A549 treated with AZD2906 at 1 μM for 4 hours (cell line): Measurements from ENCODE around the gene PDZD7. TPM values are rescaled to one million over a fixed set of nuclear protein-coding genes. Genes with fewer than 3 reads are reported as not detected.

Experiments
- total RNA-seq: library from RNA; stranded (reverse); fragments of 200-300 nt; extraction: Qiagen RNA extraction; gene quantifications from 5 replicates; pipeline ENCODE4 v1.2.3, GENCODE V29; 2022

Gene PDZD7
- total RNA-seq, result 0.64 to 1.5 TPM (median 1.1 TPM) in 5 replicates

DNA sequence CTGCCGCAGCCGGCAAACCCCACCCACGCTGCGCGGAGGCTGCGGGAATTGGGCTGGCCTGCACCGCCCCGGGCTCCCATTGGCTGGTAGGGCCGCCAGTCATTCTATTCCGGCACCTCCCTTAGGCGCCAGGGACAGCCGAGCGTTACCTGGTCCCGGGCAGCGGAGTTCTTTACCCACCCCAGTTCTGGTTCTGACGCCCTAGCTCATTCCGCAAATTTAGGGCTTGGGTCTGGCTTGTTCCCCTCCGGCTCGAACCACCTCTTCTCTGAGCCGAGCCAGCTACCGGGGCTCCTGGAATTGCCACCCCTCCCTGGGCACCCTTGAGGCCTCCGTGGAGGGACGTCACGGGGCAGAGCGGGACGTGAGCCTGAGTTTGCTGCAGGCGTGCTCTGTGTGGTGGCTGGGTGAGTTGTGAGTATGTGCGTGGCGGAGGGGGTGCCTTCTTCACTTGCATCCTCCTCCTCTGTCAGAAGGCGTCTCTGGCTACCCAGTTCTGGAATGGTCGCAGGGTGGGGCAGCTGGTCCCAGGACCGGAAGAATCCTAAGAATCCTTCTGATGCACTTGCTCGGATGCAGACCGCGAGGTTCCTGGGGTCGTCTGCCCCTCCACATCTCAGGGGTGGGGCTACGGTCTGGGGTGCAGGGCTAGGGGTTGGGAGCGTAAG is at the start of gene PDZD7, which contains the start of gene SFXN3:
Gene PDZD7, minus strand, starts transcription at position 2 of the 668 bp plus-strand sequence. CDS start 910 bp downstream, outside the sequence.
Gene SFXN3, plus strand, starts transcription at position 107 of the 668 bp plus-strand sequence. CDS start 3,461 bp downstream, outside the sequence.

DNA sequence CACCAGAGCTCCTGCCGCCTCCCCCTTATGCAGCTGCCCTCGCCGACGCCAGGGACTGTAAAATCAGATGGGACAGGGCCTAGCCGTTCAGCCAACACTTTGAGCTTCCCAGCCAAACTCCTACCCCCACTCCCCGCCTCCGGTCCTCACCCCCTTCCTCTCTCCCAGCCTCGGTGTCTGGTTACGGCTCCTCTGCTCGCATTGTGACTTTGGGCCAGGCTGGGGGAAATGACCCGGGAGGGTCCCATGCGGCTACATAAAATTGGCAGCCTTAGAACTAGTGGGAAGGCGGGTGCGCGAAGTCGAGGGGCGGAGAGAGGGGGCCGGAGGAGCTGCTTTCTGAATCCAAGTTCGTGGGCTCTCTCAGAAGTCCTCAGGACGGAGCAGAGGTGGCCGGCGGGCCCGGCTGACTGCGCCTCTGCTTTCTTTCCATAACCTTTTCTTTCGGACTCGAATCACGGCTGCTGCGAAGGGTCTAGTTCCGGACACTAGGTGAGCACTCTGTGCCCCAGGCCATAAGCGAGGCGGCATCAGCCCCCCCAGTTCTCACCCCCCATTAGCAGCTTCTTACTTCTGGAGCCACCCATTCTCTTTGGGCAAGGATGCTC is 30.8 kb upstream of the PDZD7 start, which contains the start of gene KAZALD1:
Gene KAZALD1, plus strand, starts transcription at position 366 of the 608 bp plus-strand sequence. CDS start 604 bp downstream, outside the sequence.

DNA sequence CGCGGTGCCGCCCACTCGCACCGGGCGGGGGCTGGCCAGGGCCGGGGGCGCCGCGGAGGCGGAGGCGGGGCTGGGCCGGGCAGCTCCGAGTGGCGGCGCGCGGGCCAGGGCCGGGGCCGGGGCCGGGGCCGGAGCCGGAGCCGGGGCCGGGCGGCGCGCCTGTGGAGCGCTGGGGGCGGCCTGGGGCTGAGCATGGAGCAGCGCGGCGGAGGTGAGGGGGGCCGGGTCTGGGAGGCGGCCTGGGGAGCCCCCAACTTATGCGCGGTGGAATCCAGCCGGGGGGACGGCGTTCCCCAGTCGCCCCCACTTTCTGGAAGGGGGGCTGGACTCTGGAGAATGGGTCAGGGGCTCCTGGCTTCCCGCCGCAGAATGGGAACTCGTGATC is 31.2 kb downstream of the PDZD7 start, which contains the start of gene LZTS2:
Gene LZTS2, plus strand, starts transcription at position 67 of the 385 bp plus-strand sequence. CDS start 2,731 bp downstream, outside the sequence.

DNA sequence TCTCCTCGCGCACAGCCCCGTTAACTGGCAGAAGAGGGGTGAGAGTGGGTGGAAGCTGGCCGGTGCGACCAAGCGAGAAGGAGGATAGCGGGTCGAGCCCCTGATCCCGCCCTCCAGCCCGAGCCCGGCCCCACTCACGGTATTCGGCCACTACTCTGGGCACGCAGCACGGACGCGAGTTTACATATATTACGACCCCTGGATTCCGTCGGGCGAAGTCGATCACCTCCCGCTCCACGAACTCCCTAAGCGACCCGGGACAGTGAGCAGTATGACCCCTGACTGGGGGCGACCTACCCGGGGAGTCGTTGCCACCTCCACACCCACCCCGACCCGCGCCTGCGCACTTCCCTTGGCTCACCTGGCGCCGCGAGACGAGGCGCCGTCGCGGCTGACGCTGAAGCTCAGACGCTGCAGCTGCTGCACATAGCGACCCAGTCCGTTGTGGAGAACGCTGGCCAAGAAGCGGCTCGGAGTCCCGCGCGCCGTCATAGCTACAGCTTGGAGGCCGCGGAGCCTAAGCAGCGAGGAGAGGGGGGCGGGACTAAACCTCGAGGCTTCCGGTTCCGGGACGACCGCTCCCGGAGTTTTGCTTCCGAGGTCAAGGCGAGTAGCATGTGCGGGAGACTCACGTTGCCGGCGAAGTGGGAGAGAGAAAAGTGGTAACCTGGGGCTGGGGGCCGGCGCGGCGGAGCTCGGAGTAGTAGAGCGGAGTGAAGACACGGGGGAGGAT is 43.8 kb downstream of the PDZD7 start, which contains the start of the genes MRPL43 and TWNK:
Gene MRPL43, minus strand, starts transcription at position 546 of the 733 bp plus-strand sequence. Its CDS starts 54 bp downstream, at position 492.
Gene TWNK, plus strand, starts transcription at position 592 of the 733 bp plus-strand sequence. CDS start 668 bp downstream, outside the sequence.

DNA sequence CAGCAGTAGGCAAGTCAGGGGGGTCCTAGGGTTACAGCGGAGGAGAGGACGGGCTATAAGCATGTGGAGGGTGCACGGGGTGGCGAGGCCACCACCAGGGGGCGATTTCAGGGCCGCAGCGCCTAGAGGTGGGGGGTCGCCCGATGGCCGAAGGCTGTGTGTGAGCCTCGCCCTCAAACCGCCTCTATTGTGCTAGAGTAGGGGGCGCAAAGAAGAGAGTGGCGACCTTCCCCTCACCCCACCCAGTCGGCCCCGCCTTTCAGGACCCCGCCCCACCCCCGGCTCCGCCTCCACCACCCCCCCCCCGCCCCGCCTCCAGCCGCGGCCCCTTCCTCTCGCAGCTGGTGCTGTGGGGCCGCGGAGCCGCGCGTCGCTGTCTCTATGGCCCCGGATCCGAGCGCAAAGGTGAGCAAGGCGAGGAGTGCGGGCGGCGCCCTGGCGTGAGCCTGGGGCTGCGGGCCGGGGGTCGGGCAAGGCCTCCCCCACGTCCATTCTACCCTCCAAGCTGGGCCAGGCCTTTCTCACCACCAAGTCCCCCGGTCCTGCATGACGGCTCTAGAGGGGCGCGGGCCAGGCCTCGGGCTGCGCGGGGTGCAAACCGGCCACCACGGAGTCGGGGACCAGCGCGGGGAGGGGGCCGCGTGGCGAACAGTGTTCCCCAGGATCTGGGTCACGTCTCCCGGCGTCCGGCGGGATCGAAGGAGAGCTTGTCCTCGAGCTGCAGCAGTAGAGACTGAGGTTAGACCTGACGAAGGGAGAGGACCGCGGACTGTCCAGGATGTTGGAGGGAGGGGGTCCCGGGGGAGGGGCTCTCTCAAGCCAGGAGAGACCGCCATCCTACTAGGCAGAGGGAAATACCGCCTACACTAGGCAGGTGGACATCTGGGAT is 61.5 kb downstream of the PDZD7 start, which contains the start of gene SEMA4G:
Gene SEMA4G, plus strand, starts transcription at position 318 of the 889 bp plus-strand sequence. CDS start 3,409 bp downstream, outside the sequence.

Other genes starting within 250 kb of the PDZD7 start
- 8.2 to 9.1 TPM (median 8.9 TPM) in 5 replicates for gene SLF2, start 118.2 kb downstream of the PDZD7 start, total RNA-seq
- gene SEMA4G, start 61.6 kb downstream of the PDZD7 start, total RNA-seq, result 6.5 to 8.0 TPM (median 7.4 TPM) in 5 replicates
- gene MRPL43, start 43.6 kb downstream of the PDZD7 start, total RNA-seq, result 72.7 to 102 TPM (median 95.3 TPM) in 5 replicates
- gene TWNK, start 43.6 kb downstream of the PDZD7 start, total RNA-seq, result 34.6 to 41.4 TPM (median 37.0 TPM) in 5 replicates
- 28.7 to 41.3 TPM (median 39.6 TPM) in 5 replicates for gene LZTS2, start 31.3 kb downstream of the PDZD7 start, total RNA-seq
- 41.6 to 48.3 TPM (median 45.5 TPM) in 5 replicates for gene SFXN3, start 105 bp upstream of the PDZD7 start, total RNA-seq
- gene KAZALD1, start 30.9 kb upstream of the PDZD7 start, total RNA-seq, result 2.0 to 3.4 TPM (median 3.1 TPM) in 5 replicates
- gene TLX1, start 100.2 kb upstream of the PDZD7 start, total RNA-seq, result not detected in 5 replicates
- gene LBX1, start 198.3 kb upstream of the PDZD7 start, total RNA-seq, result not detected in 5 replicates